Amniotic epithelial cell (primary cell): ENCODE measurements around the gene MRAP.
"Not testable (repeated sequence)": the region's sequence is repeated elsewhere in the genome, so short reads cannot be mapped to it uniquely, and the experiment has no call there.

Experiments used
- DNase-seq: peaks from one replicate; pipeline ENCODE4 v3.0.0-alpha.2; 2010; ENCODE audit warnings: low read depth

The MRAP gene

GRCh38 chr21:32300117-32300681, 1.5 kb downstream of the MRAP start:
- no peak for DNase-seq

- no peak for DNase-seq
These were observed 2.9 kb downstream of the MRAP start for GRCh38 chr21:32301596-32301995.

- DNase-seq = no peak
These were observed 3.9 kb downstream of the MRAP start for GRCh38 chr21:32302560-32302959.

- DNase-seq = no peak
These were observed 4.7 kb downstream of the MRAP start for GRCh38 chr21:32303385-32303784.

- no peak for DNase-seq
These were observed 6.3 kb downstream of the MRAP start for GRCh38 chr21:32304998-32305397.

- no peak for DNase-seq
These were observed 7.5 kb downstream of the MRAP start for GRCh38 chr21:32306021-32306780.

- DNase-seq = peak; percentile 68
These were observed 9.1 kb downstream of the MRAP start for GRCh38 chr21:32307706-32308105.

GRCh38 chr21:32308696-32309095, 10.0 kb downstream of the MRAP start:
- no peak for DNase-seq

- no peak for DNase-seq
These were observed 11.3 kb downstream of the MRAP start for GRCh38 chr21:32309906-32310460.

- DNase-seq = not testable (repeated sequence)
These were observed 12.3 kb downstream of the MRAP start for GRCh38 chr21:32310976-32311375.

- no peak for DNase-seq
These were observed 13.0 kb downstream of the MRAP start for GRCh38 chr21:32311621-32312020.

GRCh38 chr21:32312326-32312725, 13.7 kb downstream of the MRAP start:
- DNase-seq = no peak

GRCh38 chr21:32312976-32313375, 14.3 kb downstream of the MRAP start:
- DNase-seq = no peak

- DNase-seq = no peak
These were observed 16.2 kb downstream of the MRAP start for GRCh38 chr21:32314806-32315205.

GRCh38 chr21:32315511-32316281, 17.0 kb downstream of the MRAP start:
- no peak for DNase-seq

- DNase-seq = no peak
These were observed 17.9 kb downstream of the MRAP start for GRCh38 chr21:32316361-32317215.

GRCh38 chr21:32317726-32318125, 19.1 kb downstream of the MRAP start:
- no peak for DNase-seq

GRCh38 chr21:32319012-32319411, 20.4 kb downstream of the MRAP start:
- DNase-seq = no peak

- no peak for DNase-seq
These were observed 21.4 kb downstream of the MRAP start for GRCh38 chr21:32320059-32320458.

GRCh38 chr21:32320726-32321125, 22.1 kb downstream of the MRAP start:
- no peak for DNase-seq

GRCh38 chr21:32321480-32321879, 22.8 kb downstream of the MRAP start:
- DNase-seq = no peak

GRCh38 chr21:32322103-32322502, 23.4 kb downstream of the MRAP start:
- DNase-seq = no peak
